Measurements from ENCODE around the gene CFAP69. TPM values are rescaled to one million over a fixed set of nuclear protein-coding genes. Genes with fewer than 3 reads are reported as not detected.

CFAP69 gene
- total RNA-seq, 1 donor from 2014 or later: 0.85 TPM

DNA sequence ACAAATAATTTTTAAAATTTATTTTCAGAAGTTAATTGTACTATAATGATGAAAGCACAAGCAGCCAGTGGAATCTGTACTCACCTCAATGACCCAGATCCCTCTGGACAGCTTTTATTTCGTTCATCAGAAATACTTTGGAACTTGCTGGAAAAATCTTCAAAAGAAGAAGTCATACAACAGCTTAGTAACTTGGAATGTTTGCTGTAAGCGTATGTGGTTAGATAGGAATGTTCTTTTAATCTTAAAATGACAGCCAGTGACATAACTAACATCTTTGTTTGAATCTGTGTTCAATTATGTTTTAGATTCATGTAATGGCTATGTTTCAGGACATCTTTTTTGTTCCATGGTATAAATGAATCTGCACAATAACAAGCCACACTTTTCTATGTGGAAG is 26.8 kb downstream of the CFAP69 start:
- no peaks in the 10 kb centered on the region for H3K9me3 ChIP-seq
- H3K27me3 ChIP-seq: no peaks in the 10 kb centered on the region
- intact Hi-C loops (cut with DNase I): no loop called here
- H3K4me1 ChIP-seq: peaks cover 0 to 3% of the 10 kb centered on the region in 2 donors
- no peak for DNase-seq (ENCODE audit: low spot score in 2 of 2)
- no peak overlapping the region for H3K4me3 ChIP-seq
- no peaks in the 10 kb centered on the region for H3K36me3 ChIP-seq
- H3K27ac ChIP-seq: no peak overlapping the region
- TF ChIP-seq, protein P1, sequence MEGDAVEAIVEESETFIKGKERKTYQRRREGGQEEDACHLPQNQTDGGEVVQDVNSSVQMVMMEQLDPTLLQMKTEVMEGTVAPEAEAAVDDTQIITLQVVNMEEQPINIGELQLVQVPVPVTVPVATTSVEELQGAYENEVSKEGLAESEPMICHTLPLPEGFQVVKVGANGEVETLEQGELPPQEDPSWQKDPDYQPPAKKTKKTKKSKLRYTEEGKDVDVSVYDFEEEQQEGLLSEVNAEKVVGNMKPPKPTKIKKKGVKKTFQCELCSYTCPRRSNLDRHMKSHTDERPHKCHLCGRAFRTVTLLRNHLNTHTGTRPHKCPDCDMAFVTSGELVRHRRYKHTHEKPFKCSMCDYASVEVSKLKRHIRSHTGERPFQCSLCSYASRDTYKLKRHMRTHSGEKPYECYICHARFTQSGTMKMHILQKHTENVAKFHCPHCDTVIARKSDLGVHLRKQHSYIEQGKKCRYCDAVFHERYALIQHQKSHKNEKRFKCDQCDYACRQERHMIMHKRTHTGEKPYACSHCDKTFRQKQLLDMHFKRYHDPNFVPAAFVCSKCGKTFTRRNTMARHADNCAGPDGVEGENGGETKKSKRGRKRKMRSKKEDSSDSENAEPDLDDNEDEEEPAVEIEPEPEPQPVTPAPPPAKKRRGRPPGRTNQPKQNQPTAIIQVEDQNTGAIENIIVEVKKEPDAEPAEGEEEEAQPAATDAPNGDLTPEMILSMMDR (IDR thresholded peaks at IDR 0.05): no peak

DNA sequence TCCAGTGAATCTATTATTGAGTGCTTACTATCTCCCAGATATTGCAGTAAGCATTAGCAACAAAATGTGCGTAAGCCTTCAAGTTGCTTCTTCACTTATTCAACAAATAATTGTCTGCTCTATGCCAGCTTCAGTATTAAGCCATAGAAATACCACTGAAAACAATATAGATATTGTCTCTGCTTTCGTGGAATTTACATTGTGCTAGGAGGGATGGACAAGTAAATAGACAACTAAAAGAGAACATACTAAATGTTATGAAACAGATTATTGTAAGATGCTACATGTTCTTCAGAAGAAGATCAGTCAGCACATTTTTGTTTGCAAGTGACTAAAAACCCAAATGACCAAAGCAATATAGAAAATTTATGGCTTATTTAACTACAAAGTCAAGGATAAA is 27.3 kb downstream of the CFAP69 start:
- no peak overlapping the region for H3K27ac ChIP-seq
- intact Hi-C loops (cut with DNase I): no loop called here
- DNase-seq (ENCODE audit: low spot score in 2 of 2): no peak
- H3K4me1 ChIP-seq: peaks cover 0 to under 1% of the 10 kb centered on the region in 2 donors
- no peaks in the 10 kb centered on the region for H3K36me3 ChIP-seq
- H3K4me3 ChIP-seq: no peak overlapping the region
- no peaks in the 10 kb centered on the region for H3K27me3 ChIP-seq
- TF ChIP-seq, protein P1 (IDR thresholded peaks at IDR 0.05): no peak
- H3K9me3 ChIP-seq: no peaks in the 10 kb centered on the region

DNA sequence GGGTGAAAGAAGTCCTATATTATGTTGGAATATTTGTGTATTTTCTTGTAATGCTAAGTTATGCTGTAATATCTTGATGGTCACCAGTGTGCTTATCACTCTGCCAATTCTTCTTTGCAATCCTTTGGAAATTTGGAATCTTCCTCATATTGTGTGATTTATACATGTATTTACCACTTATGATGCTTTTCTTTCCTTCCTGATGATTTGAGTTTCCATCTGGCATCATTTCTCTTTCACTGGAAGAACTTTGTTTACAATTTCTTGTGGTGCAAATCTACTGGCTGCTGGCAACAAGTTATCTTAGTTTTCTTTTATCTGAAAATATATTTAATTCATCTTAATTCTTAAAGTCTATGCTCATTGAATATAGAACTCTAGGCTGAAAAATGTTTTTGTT is 29.2 kb downstream of the CFAP69 start:
- TF ChIP-seq, protein P1 (IDR thresholded peaks at IDR 0.05): no peak

DNA sequence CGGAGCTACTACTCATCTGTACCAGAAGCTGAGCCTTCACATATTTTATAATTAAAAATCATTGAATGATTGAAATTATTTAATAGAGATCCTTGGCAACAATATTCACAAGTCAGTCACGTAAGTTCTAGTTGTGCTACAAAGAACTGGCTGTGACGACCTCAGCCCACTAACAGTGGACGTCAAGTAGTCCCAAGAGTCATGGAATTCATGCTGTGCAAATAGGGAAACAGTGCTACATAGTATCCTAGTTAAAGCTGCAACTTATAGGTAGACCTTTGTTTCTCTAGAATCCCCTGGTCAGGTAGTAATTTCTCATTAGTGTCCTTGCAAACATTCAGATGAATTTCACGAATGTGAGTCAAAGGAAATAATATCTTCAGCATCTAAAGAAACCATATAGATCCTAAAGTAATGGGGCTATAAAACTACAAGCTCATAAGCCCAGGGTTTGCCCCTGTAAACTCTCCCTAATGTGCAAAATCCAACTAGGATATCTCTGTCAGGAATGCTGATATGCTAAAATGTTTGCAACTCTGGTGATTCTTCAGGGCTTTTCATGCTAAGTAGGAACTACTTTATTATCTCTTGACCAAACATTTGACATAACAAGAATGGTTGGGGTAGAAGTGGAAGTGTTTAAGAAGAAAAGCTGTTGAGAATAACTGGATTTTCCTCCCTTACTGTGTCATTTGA is 31.2 kb downstream of the CFAP69 start:
- intact Hi-C loops (cut with DNase I): no loop called here
- H3K36me3 ChIP-seq: no peaks in the 10 kb centered on the region
- H3K9me3 ChIP-seq: no peaks in the 10 kb centered on the region
- H3K4me1 ChIP-seq: no peaks in the 10 kb centered on the region
- DNase-seq (ENCODE audit: low spot score in 2 of 2): no peak
- H3K4me3 ChIP-seq: no peak overlapping the region
- no peaks in the 10 kb centered on the region for H3K27me3 ChIP-seq
- TF ChIP-seq, protein P1 (IDR thresholded peaks at IDR 0.05): no peak
- H3K27ac ChIP-seq: no peak overlapping the region

More for the DNA sequence above, 29.2 kb downstream of the CFAP69 start:
- intact Hi-C loops (cut with DNase I): no loop called here
- Histone ChIP-seq H3K4me3 (no peak overlapping the region), H3K4me1 (no peaks in the 10 kb centered on the region), H3K36me3 (no peaks in the 10 kb centered on the region), H3K9me3 (no peaks in the 10 kb centered on the region), H3K27ac (no peak overlapping the region), H3K27me3 (no peaks in the 10 kb centered on the region)
- DNase-seq (ENCODE audit: low spot score in 2 of 2): no peak

DNA sequence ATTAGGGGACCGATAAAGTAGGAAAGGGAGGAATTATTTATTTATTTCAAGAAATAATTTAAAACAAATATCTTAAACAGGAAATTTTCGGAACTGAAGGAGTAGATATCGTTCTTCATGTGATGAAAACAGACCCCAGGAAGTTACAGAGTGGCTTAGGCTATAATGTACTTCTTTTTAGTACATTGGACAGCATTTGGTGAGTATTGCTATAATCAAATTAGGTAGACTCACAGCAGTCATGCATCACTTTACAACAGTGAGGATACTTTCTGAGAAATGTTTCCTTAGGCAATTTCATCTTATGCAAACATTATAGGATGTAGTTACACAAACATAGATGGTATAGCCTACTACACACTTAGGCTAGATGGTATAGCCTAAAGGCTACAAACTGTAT is 43.2 kb downstream of the CFAP69 start:
- no peak for DNase-seq (ENCODE audit: low spot score in 2 of 2)
- intact Hi-C loops (cut with DNase I): no loop called here
- Histone ChIP-seq H3K9me3 (no peaks in the 10 kb centered on the region), H3K4me3 (no peak overlapping the region), H3K36me3 (no peaks in the 10 kb centered on the region), H3K27ac (no peak overlapping the region), H3K4me1 (no peaks in the 10 kb centered on the region), H3K27me3 (no peaks in the 10 kb centered on the region)
- TF ChIP-seq, protein P1 (IDR thresholded peaks at IDR 0.05): no peak
